HEK293 (cell line): ENCODE results near the gene PRKCD.
A peak's percentile ranks its signal among the peaks of the same experiment; 100 is the strongest.

ENCODE experiments used
- CTCF ChIA-PET: fragments of 350-600 bp; formaldehyde crosslinking; extraction: SDS; loops from one replicate; lab custom pipeline; 2021; ENCODE audit warnings: antibody characterized with exemption; lab: Yijun Ruan, JAX
- POLR2A ChIA-PET: fragments of 300-600 bp; formaldehyde crosslinking; extraction: SDS; loops from one replicate; lab custom pipeline; 2020; ENCODE audit warnings: antibody characterized with exemption, inconsistent platforms; lab: Yijun Ruan, JAX
- H3K27ac ChIP-seq: fragments of 200-500 bp; sonication (Bioruptor generic); 2 replicates; pipeline ENCODE4 v1.5.1; 2014; ENCODE audit warnings: low read depth, low read length, control low read depth, inconsistent platforms; ENCODE audit errors: extremely low read depth
- H3K36me3 ChIP-seq, 2 experiments: fragments of 200-500 bp in 1 of 2; sonication (Bioruptor generic) in 1 of 2; 1 replicate in 1 of 2; 2 replicates in 1 of 2; pipeline ENCODE4 v1.5.1; 2014 to 2017; ENCODE audit warnings: inconsistent platforms in 2 of 2, low read length in 2 of 2; ENCODE audit not compliant: control insufficient read depth in 2 of 2, insufficient read depth in 1 of 2
- H3K4me1 ChIP-seq: fragments of 200-500 bp; sonication (Bioruptor generic); 2 replicates; pipeline ENCODE4 v1.5.1; 2014; ENCODE audit warnings: mild to moderate bottlenecking, low read length, inconsistent platforms; ENCODE audit not compliant: control insufficient read depth, insufficient read depth
- H3K4me3 ChIP-seq: 2 replicates; pipeline ENCODE4 v1.5.1; 2011; ENCODE audit warnings: low read depth, mild to moderate bottlenecking, control low read depth, low read length, moderate library complexity
- H3K9me3 ChIP-seq: fragments of 200-500 bp; sonication (Bioruptor generic); 2 replicates; pipeline ENCODE4 v1.5.1; 2014; ENCODE audit warnings: low read depth, low read length, inconsistent platforms; ENCODE audit not compliant: control insufficient read depth, insufficient read depth
- PRDM1 ChIP-seq: fragments of 450-650 bp; formaldehyde crosslinking; IDR thresholded peaks from 2 replicates; pipeline ENCODE4; 2016; ENCODE audit warnings: missing biosample characterization, missing genetic modification characterization
- SALL2 ChIP-seq: fragments of 450-650 bp; formaldehyde crosslinking; IDR thresholded peaks from 2 replicates; pipeline ENCODE4 v1.5.0; 2017; ENCODE audit warnings: missing biosample characterization, mild to moderate bottlenecking, missing genetic modification characterization, borderline replicate concordance
- SETDB1 ChIP-seq: IDR thresholded peaks from one replicate; pipeline ENCODE4 v1.6.1; 2017; ENCODE audit warnings: mild to moderate bottlenecking, low read length, moderate library complexity, mixed read lengths; ENCODE audit not compliant: insufficient read length
- TCF7L2 ChIP-seq: IDR thresholded peaks from 2 replicates; pipeline ENCODE4 v1.6.1; 2011; ENCODE audit warnings: low read depth, mild to moderate bottlenecking, inconsistent platforms, low read length, moderate library complexity, borderline replicate concordance
- YY1 ChIP-seq: fragments of 450-650 bp; formaldehyde crosslinking; IDR thresholded peaks from 2 replicates; pipeline ENCODE4 v1.5.1; 2018; ENCODE audit warnings: missing biosample characterization, missing genetic modification characterization
- ZNF214 ChIP-seq: fragments of 450-650 bp; formaldehyde crosslinking; IDR thresholded peaks from 2 replicates; pipeline ENCODE4 v1.5.1; 2017; ENCODE audit warnings: missing biosample characterization, mild to moderate bottlenecking, missing genetic modification characterization, borderline replicate concordance
- ZNF416 ChIP-seq: fragments of 450-650 bp; formaldehyde crosslinking; IDR thresholded peaks from 2 replicates; pipeline ENCODE4 v1.5.1; 2016; ENCODE audit warnings: missing biosample characterization, missing genetic modification characterization
- ZNF548 ChIP-seq: fragments of 450-650 bp; formaldehyde crosslinking; IDR thresholded peaks from 2 replicates; pipeline ENCODE4 v1.5.1; 2016; ENCODE audit warnings: missing biosample characterization, missing genetic modification characterization
- ZNF561 ChIP-seq: fragments of 450-650 bp; IDR thresholded peaks from 2 replicates; pipeline ENCODE4 v1.5.1; 2018; ENCODE audit warnings: missing biosample characterization, missing genetic modification characterization, borderline replicate concordance
- ZNF626 ChIP-seq: fragments of 450-650 bp; sonication (Bioruptor Pico); formaldehyde crosslinking; IDR thresholded peaks from 2 replicates; pipeline ENCODE4 v1.5.1; 2018; ENCODE audit warnings: missing biosample characterization, missing genetic modification characterization, inconsistent platforms
- ZNF701 ChIP-seq: fragments of 450-650 bp; formaldehyde crosslinking; IDR thresholded peaks from 2 replicates; pipeline ENCODE4 v1.5.1; 2016; ENCODE audit warnings: missing biosample characterization, missing genetic modification characterization
- ZNF707 ChIP-seq: fragments of 450-650 bp; formaldehyde crosslinking; IDR thresholded peaks from 2 replicates; pipeline ENCODE4 v1.5.1; 2016; ENCODE audit warnings: missing biosample characterization, missing genetic modification characterization
- ZNF768 ChIP-seq: fragments of 450-650 bp; formaldehyde crosslinking; IDR thresholded peaks from 2 replicates; pipeline ENCODE4 v1.5.1; 2018; ENCODE audit warnings: missing biosample characterization, mild to moderate bottlenecking, missing genetic modification characterization
- ZNF776 ChIP-seq: fragments of 450-650 bp; formaldehyde crosslinking; IDR thresholded peaks from 2 replicates; pipeline ENCODE4 v1.5.0; 2017; ENCODE audit warnings: missing biosample characterization, missing genetic modification characterization, borderline replicate concordance
- ZNF791 ChIP-seq: fragments of 450-650 bp; formaldehyde crosslinking; IDR thresholded peaks from 2 replicates; pipeline ENCODE4 v1.5.1; 2016; ENCODE audit warnings: missing biosample characterization, missing genetic modification characterization
- ZNF843 ChIP-seq: fragments of 450-650 bp; formaldehyde crosslinking; IDR thresholded peaks from 2 replicates; pipeline ENCODE4 v1.5.1; 2016; ENCODE audit warnings: missing biosample characterization, missing genetic modification characterization
- ZSCAN23 ChIP-seq: fragments of 450-650 bp; formaldehyde crosslinking; IDR thresholded peaks from 2 replicates; pipeline ENCODE4 v1.5.1; 2016; ENCODE audit warnings: missing biosample characterization, missing genetic modification characterization
- ZSCAN30 ChIP-seq: fragments of 450-650 bp; IDR thresholded peaks from 2 replicates; pipeline ENCODE4 v1.5.1; 2018; ENCODE audit warnings: missing biosample characterization, mild to moderate bottlenecking, missing genetic modification characterization, moderate library complexity
- ZXDB ChIP-seq: fragments of 450-650 bp; formaldehyde crosslinking; IDR thresholded peaks from 2 replicates; pipeline ENCODE4 v1.5.1; 2016; ENCODE audit warnings: missing biosample characterization, missing genetic modification characterization
- TF ChIP-seq, protein P1 (sequence below): fragments of 450-650 bp; formaldehyde crosslinking; IDR thresholded peaks from 2 replicates; pipeline ENCODE4; 2016; ENCODE audit warnings: missing biosample characterization, missing genetic modification characterization
- TF ChIP-seq, protein P2 (sequence below): fragments of 450-650 bp; formaldehyde crosslinking; IDR thresholded peaks from 2 replicates; pipeline ENCODE4 v1.5.1; 2017; ENCODE audit warnings: missing biosample characterization, missing genetic modification characterization
- TF ChIP-seq, protein P3 (sequence below): fragments of 450-650 bp; formaldehyde crosslinking; IDR thresholded peaks from 2 replicates; pipeline ENCODE4 v1.5.1; 2016; ENCODE audit warnings: missing biosample characterization, missing genetic modification characterization
- TF ChIP-seq, protein P4 (sequence below): fragments of 450-650 bp; formaldehyde crosslinking; IDR thresholded peaks from 2 replicates; pipeline ENCODE4 v1.5.1; 2016; ENCODE audit warnings: missing biosample characterization, missing genetic modification characterization
- TF ChIP-seq, protein P5 (sequence below): fragments of 450-650 bp; formaldehyde crosslinking; IDR thresholded peaks from 2 replicates; pipeline ENCODE4 v1.5.1; 2016; ENCODE audit warnings: missing biosample characterization, missing genetic modification characterization, low read depth

Gene PRKCD

DNA sequence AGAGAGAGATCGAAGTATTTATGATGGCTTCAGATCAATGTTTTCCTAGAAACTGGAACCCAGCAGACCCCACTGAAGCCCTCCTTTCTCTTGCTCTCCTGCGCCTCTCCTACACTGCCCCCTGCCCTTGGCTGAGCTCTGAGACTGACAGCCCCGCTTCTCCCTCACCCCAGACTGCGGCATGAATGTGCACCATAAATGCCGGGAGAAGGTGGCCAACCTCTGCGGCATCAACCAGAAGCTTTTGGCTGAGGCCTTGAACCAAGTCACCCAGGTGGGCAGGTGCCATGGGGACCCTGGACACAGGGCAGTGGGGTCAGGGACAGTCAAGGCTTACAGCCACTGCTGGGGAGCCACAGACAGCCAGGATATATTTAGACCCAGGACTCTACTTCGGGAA is 23.7 kb downstream of the PRKCD start (continued):
- TF ChIP-seq, protein P1, sequence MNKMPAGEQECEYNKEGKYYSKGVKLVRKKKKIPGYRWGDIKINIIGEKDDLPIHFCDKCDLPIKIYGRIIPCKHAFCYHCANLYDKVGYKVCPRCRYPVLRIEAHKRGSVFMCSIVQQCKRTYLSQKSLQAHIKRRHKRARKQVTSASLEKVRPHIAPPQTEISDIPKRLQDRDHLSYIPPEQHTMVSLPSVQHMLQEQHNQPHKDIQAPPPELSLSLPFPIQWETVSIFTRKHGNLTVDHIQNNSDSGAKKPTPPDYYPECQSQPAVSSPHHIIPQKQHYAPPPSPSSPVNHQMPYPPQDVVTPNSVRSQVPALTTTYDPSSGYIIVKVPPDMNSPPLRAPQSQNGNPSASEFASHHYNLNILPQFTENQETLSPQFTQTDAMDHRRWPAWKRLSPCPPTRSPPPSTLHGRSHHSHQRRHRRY, result no peak
- no peak for TF ChIP-seq TCF7L2
- TF ChIP-seq ZNF707, result no peak
- TF ChIP-seq, protein P2, sequence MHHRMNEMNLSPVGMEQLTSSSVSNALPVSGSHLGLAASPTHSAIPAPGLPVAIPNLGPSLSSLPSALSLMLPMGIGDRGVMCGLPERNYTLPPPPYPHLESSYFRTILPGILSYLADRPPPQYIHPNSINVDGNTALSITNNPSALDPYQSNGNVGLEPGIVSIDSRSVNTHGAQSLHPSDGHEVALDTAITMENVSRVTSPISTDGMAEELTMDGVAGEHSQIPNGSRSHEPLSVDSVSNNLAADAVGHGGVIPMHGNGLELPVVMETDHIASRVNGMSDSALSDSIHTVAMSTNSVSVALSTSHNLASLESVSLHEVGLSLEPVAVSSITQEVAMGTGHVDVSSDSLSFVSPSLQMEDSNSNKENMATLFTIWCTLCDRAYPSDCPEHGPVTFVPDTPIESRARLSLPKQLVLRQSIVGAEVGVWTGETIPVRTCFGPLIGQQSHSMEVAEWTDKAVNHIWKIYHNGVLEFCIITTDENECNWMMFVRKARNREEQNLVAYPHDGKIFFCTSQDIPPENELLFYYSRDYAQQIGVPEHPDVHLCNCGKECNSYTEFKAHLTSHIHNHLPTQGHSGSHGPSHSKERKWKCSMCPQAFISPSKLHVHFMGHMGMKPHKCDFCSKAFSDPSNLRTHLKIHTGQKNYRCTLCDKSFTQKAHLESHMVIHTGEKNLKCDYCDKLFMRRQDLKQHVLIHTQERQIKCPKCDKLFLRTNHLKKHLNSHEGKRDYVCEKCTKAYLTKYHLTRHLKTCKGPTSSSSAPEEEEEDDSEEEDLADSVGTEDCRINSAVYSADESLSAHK, result no peak
- no peak for TF ChIP-seq ZNF768 (tag by site-specific recombination)
- no peak for TF ChIP-seq ZNF626 (tag by site-specific recombination)
- TF ChIP-seq, protein P3, sequence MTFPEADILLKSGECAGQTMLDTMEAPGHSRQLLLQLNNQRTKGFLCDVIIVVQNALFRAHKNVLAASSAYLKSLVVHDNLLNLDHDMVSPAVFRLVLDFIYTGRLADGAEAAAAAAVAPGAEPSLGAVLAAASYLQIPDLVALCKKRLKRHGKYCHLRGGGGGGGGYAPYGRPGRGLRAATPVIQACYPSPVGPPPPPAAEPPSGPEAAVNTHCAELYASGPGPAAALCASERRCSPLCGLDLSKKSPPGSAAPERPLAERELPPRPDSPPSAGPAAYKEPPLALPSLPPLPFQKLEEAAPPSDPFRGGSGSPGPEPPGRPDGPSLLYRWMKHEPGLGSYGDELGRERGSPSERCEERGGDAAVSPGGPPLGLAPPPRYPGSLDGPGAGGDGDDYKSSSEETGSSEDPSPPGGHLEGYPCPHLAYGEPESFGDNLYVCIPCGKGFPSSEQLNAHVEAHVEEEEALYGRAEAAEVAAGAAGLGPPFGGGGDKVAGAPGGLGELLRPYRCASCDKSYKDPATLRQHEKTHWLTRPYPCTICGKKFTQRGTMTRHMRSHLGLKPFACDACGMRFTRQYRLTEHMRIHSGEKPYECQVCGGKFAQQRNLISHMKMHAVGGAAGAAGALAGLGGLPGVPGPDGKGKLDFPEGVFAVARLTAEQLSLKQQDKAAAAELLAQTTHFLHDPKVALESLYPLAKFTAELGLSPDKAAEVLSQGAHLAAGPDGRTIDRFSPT (tag by site-specific recombination), result no peak
- no peak for TF ChIP-seq YY1 (tag by site-specific recombination)
- no peak for TF ChIP-seq ZSCAN23 (tag by site-specific recombination)
- TF ChIP-seq ZNF701 (tag by site-specific recombination), result no peak
- no peak for TF ChIP-seq ZNF561 (tag by site-specific recombination)

DNA sequence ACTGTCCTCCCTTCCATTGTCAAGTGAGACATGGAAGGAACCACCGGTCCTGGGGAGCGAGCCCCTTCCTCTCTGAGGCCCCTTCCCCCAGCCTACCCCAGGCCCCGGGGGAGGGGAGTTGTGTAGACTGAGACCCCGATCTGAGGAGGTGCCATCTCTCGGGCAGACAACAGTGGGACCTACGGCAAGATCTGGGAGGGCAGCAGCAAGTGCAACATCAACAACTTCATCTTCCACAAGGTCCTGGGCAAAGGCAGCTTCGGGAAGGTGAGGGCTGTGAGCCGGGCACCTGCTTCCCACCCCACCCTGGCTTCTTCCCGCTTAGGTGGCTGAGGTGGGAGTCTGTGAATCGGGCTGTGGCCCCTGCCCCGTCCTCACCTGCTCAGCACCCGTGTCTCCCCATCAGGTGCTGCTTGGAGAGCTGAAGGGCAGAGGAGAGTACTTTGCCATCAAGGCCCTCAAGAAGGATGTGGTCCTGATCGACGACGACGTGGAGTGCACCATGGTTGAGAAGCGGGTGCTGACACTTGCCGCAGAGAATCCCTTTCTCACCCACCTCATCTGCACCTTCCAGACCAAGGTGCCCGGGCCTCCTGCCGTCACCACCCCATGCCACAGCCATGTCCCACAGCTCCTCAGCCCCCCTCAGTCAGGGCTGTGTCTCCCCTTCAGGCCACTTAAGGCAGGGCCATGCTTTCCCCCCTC is 24.9 kb downstream of the PRKCD start:
- CTCF ChIA-PET, result interaction anchor here (0.6 kb wide), 1 partner anchor 337 kb away, joined by 4 read pairs; no protein-coding TSS in a partner anchor
- no peak overlapping the region for H3K4me3 ChIP-seq
- H3K36me3 ChIP-seq, result peaks cover 0 to 82% of the 10 kb centered on the region in 2 experiments; a peak in 1 of 3 replicates
- no peaks in the 10 kb centered on the region for H3K4me1 ChIP-seq
- H3K9me3 ChIP-seq, result no peaks in the 10 kb centered on the region
- H3K27ac ChIP-seq, result no peak overlapping the region
- POLR2A ChIA-PET, result no interaction called here
- TF ChIP-seq ZNF214 (tag by site-specific recombination), result peak; percentile 71; the same call in 1 of the 2 replicates
- no peak for TF ChIP-seq ZNF791 (tag by site-specific recombination)

DNA sequence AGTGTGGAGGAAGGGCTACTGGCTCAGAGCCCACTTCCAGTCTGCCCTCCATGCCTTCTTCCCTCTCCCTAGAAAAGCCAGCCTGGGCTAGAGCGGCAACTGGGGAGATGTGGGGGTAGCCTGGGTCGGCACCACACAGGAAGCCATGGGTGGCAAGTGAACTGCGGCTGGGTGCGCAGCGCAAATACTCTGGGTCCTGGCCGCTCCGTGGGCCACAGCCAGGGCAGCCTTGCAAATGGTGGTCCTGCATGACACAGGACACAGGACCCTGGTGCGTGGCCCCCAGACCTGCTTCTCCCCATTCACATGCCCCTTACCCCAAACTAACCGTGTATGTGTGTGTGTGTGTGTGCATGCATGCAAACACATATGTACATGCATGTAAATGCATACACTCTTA is 25.7 kb downstream of the PRKCD start:
- Histone ChIP-seq H3K4me1 (no peaks in the 10 kb centered on the region), H3K9me3 (no peaks in the 10 kb centered on the region), H3K27ac (no peak overlapping the region), H3K4me3 (no peak overlapping the region), H3K36me3 (peaks cover 0 to 75% of the 10 kb centered on the region in 2 experiments; a peak in 1 of 3 replicates)
- ChIA-PET POLR2A (no interaction called here), CTCF (no interaction called here)
- no peak for TF ChIP-seq ZNF843 (tag by site-specific recombination)
- TF ChIP-seq, protein P4, sequence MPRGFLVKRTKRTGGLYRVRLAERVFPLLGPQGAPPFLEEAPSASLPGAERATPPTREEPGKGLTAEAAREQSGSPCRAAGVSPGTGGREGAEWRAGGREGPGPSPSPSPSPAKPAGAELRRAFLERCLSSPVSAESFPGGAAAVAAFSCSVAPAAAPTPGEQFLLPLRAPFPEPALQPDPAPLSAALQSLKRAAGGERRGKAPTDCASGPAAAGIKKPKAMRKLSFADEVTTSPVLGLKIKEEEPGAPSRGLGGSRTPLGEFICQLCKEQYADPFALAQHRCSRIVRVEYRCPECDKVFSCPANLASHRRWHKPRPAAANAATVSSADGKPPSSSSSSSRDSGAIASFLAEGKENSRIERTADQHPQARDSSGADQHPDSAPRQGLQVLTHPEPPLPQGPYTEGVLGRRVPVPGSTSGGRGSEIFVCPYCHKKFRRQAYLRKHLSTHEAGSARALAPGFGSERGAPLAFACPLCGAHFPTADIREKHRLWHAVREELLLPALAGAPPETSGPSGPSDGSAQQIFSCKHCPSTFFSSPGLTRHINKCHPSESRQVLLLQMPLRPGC (tag by site-specific recombination), result no peak
- no peak for TF ChIP-seq ZNF416 (tag by site-specific recombination)
- TF ChIP-seq, protein P5, sequence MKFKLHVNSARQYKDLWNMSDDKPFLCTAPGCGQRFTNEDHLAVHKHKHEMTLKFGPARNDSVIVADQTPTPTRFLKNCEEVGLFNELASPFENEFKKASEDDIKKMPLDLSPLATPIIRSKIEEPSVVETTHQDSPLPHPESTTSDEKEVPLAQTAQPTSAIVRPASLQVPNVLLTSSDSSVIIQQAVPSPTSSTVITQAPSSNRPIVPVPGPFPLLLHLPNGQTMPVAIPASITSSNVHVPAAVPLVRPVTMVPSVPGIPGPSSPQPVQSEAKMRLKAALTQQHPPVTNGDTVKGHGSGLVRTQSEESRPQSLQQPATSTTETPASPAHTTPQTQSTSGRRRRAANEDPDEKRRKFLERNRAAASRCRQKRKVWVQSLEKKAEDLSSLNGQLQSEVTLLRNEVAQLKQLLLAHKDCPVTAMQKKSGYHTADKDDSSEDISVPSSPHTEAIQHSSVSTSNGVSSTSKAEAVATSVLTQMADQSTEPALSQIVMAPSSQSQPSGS (tag by site-specific recombination), result no peak
- no peak for TF ChIP-seq SALL2 (tag by site-specific recombination)
- TF ChIP-seq ZNF548 (tag by site-specific recombination), result no peak
- TF ChIP-seq ZXDB (tag by site-specific recombination), result no peak
- TF ChIP-seq ZSCAN30 (tag by site-specific recombination), result no peak
- TF ChIP-seq SETDB1, result no peak
- no peak for TF ChIP-seq ZNF776
- TF ChIP-seq PRDM1 (tag by site-specific recombination), result no peak
